ENCODE measurements around the gene TSPAN11. TPM values are rescaled to one million over a fixed set of nuclear protein-coding genes. Genes with fewer than 3 reads are reported as not detected.
A peak's percentile ranks its signal among the peaks of the same experiment; 100 is the strongest.

TSPAN11 gene
- total and polyA plus RNA-seq, 2 experiments from 2014 or later, result 2.1 to 6.0 TPM

DNA sequence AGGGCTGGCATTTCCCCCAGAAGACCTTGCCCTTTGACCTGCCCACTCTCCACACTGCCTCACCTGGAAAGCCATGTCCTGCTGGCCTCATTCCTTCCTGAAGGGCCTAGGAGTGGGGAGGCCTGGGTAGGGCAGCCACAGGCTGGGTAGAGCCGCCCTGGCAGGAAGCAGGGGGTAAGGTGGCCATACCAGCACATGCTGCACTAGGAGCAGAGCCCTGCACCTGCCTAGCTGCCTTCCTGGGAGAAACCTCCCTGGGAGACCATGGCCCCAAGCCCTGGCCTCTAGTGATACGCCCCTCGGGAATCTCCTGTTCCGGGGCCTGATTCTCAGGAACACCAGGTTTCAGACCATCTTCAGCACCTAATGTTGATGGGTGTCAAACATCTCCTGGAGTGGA is 65.8 kb downstream of the TSPAN11 start:
- peaks cover 4% of the 10 kb centered on the region for H3K27me3 Mint-ChIP-seq (ENCODE audit: insufficient read depth, low read depth, poor library complexity)
- no peak for TF ChIP-seq ZNF114 (CRISPR knock-in tag; IDR thresholded peaks at IDR 0.05)
- no peak overlapping the region for H3K4me3 Mint-ChIP-seq
- peaks cover 17% of the 10 kb centered on the region; the same call in 2 of the 3 replicates for H3K4me1 Mint-ChIP-seq
- Histone ChIP-seq H2AFZ (no peak overlapping the region), H3K79me2 (replicated peaks; ENCODE audit: insufficient read depth) (no peaks in the 10 kb centered on the region), H3K9me2 (ENCODE audit: insufficient read depth) (no peaks in the 10 kb centered on the region), H3K4me1 (ENCODE audit: insufficient read depth) (no peaks in the 10 kb centered on the region), H3K4me3 (no peak overlapping the region), H3K27me3 (ENCODE audit: insufficient read depth) (no peaks in the 10 kb centered on the region), H3F3A (replicated peaks; ENCODE audit: low read depth) (no peaks in the 10 kb centered on the region), H3K4me2 (no peak overlapping the region), H4K20me1 (replicated peaks; ENCODE audit: insufficient read depth) (no peaks in the 10 kb centered on the region), H3K36me3 (ENCODE audit: insufficient read depth) (no peaks in the 10 kb centered on the region), H3K27ac (ENCODE audit: low read depth) (no peak overlapping the region)
- ATAC-seq (no peak), DNase-seq (ENCODE audit: low spot score) (no peak)
- no peak overlapping the region for H3K27ac Mint-ChIP-seq
- H3K9me3 Mint-ChIP-seq, result no peaks in the 10 kb centered on the region
- no peaks in the 10 kb centered on the region for H3K36me3 Mint-ChIP-seq (ENCODE audit: low read depth)

DNA sequence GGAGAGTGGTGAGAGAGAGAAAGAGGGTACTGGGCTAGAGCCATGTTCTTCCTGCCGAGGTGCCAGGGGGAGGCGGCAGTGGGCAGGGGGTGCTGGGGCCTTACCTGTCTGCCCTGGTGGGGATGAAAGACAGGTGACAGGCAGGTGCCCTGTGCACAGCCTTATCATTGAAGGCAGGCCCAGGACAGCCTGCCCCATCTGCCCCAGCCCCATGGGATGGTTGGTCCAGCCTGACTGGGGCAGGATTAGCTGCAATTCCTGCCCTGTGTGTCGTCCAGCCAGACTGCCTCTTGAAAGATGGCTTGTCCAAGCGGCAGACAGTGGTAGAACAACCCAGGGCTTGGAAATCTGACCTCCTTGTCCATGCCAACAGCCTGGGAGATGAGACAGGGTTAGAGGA is 67.2 kb downstream of the TSPAN11 start:
- ATAC-seq (no peak), DNase-seq (ENCODE audit: low spot score) (no peak)
- no peak overlapping the region for H3K27ac Mint-ChIP-seq
- TF ChIP-seq, protein P1, sequence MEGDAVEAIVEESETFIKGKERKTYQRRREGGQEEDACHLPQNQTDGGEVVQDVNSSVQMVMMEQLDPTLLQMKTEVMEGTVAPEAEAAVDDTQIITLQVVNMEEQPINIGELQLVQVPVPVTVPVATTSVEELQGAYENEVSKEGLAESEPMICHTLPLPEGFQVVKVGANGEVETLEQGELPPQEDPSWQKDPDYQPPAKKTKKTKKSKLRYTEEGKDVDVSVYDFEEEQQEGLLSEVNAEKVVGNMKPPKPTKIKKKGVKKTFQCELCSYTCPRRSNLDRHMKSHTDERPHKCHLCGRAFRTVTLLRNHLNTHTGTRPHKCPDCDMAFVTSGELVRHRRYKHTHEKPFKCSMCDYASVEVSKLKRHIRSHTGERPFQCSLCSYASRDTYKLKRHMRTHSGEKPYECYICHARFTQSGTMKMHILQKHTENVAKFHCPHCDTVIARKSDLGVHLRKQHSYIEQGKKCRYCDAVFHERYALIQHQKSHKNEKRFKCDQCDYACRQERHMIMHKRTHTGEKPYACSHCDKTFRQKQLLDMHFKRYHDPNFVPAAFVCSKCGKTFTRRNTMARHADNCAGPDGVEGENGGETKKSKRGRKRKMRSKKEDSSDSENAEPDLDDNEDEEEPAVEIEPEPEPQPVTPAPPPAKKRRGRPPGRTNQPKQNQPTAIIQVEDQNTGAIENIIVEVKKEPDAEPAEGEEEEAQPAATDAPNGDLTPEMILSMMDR (conservative IDR thresholded peaks at IDR 0.05; ENCODE audit: low read depth in 2 of 2), result peak in 1 of 2 experiments; percentile 15; a peak in 1 of 4 replicates
- no peak for TF ChIP-seq EZH2 (IDR thresholded peaks at IDR 0.05; ENCODE audit: low read depth, unreplicated experiment)
- Histone ChIP-seq H3K79me2 (replicated peaks; ENCODE audit: insufficient read depth) (no peaks in the 10 kb centered on the region), H3K36me3 (ENCODE audit: insufficient read depth) (no peaks in the 10 kb centered on the region), H3K4me3 (no peak overlapping the region), H3K27ac (ENCODE audit: low read depth) (no peak overlapping the region), H4K20me1 (replicated peaks; ENCODE audit: insufficient read depth) (no peaks in the 10 kb centered on the region), H3K4me1 (ENCODE audit: insufficient read depth) (no peaks in the 10 kb centered on the region), H2AFZ (no peak overlapping the region), H3K27me3 (ENCODE audit: insufficient read depth) (no peaks in the 10 kb centered on the region), H3F3A (replicated peaks; ENCODE audit: low read depth) (no peaks in the 10 kb centered on the region), H3K9me2 (ENCODE audit: insufficient read depth) (no peaks in the 10 kb centered on the region), H3K4me2 (no peak overlapping the region)
- no peaks in the 10 kb centered on the region for H3K36me3 Mint-ChIP-seq (ENCODE audit: low read depth)
- H3K27me3 Mint-ChIP-seq (ENCODE audit: insufficient read depth, low read depth, poor library complexity), result peaks cover 6% of the 10 kb centered on the region
- H3K9me3 Mint-ChIP-seq, result no peaks in the 10 kb centered on the region
- no peak overlapping the region for H3K4me3 Mint-ChIP-seq
- H3K4me1 Mint-ChIP-seq, result peaks cover 14% of the 10 kb centered on the region; the same call in 2 of the 3 replicates

DNA sequence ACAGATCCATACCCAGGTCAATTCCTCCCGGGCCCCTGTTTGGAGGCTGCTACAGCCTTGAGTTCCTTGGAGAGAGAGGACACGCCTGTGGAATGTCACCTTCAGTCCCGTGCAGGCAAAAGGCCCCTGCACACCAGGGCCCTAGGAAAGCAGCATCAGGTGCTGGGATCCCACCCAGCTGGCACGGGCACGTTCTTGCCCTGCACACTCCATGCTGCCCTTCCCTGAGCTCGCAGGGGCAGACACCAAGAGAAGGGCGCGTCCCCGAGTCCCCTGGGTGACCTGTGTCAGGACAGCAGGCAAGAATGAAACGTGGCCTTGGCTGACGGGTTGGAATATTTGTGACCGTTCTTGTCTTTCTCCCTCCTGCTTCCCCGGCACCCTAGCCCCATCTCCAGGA is 67.7 kb downstream of the TSPAN11 start:
- Histone ChIP-seq H3K27me3 (ENCODE audit: insufficient read depth) (no peaks in the 10 kb centered on the region), H2AFZ (no peak overlapping the region), H3K9me2 (ENCODE audit: insufficient read depth) (no peaks in the 10 kb centered on the region), H3F3A (replicated peaks; ENCODE audit: low read depth) (no peaks in the 10 kb centered on the region), H3K79me2 (replicated peaks; ENCODE audit: insufficient read depth) (no peaks in the 10 kb centered on the region), H3K4me3 (no peak overlapping the region), H4K20me1 (replicated peaks; ENCODE audit: insufficient read depth) (no peaks in the 10 kb centered on the region), H3K36me3 (ENCODE audit: insufficient read depth) (no peaks in the 10 kb centered on the region), H3K27ac (ENCODE audit: low read depth) (no peak overlapping the region), H3K4me2 (no peak overlapping the region), H3K4me1 (ENCODE audit: insufficient read depth) (no peaks in the 10 kb centered on the region)
- Mint-ChIP-seq H3K4me1 (peaks cover 14% of the 10 kb centered on the region; the same call in 2 of the 3 replicates), H3K36me3 (ENCODE audit: low read depth) (no peaks in the 10 kb centered on the region), H3K9me3 (no peaks in the 10 kb centered on the region), H3K27ac (no peak overlapping the region), H3K27me3 (ENCODE audit: insufficient read depth, low read depth, poor library complexity) (peaks cover 8% of the 10 kb centered on the region), H3K4me3 (no peak overlapping the region)
- ATAC-seq (no peak), DNase-seq (ENCODE audit: low spot score) (no peak)
- TF ChIP-seq ZNF331 (CRISPR knock-in tag; IDR thresholded peaks at IDR 0.05; ENCODE audit: low read depth) (no peak), CREB1 (CRISPR knock-in tag; IDR thresholded peaks at IDR 0.05; ENCODE audit: low read depth) (no peak), NANOG (IDR thresholded peaks at IDR 0.05; ENCODE audit: borderline replicate concordance) (no peak), STAT1 (IDR thresholded peaks at IDR 0.05; ENCODE audit: unreplicated experiment) (no peak), ZNF114 (CRISPR knock-in tag; IDR thresholded peaks at IDR 0.05) (no peak), REST (IDR thresholded peaks at IDR 0.05; ENCODE audit: unreplicated experiment) (no peak), ETS1 (IDR thresholded peaks at IDR 0.05) (no peak), JUNB (IDR thresholded peaks at IDR 0.05; ENCODE audit: unreplicated experiment) (no peak), POLR2AphosphoS5 (IDR thresholded peaks at IDR 0.05; ENCODE audit: low read depth) (no peak)
- TF ChIP-seq, protein P1 (conservative IDR thresholded peaks at IDR 0.05; ENCODE audit: low read depth in 2 of 2), result no peak

Measured in GM23338 (cell line).